Calu3 (cell line): ENCODE measurements around the gene INF2. TPM values are rescaled to one million over a fixed set of nuclear protein-coding genes. Genes with fewer than 3 reads are reported as not detected.

ENCODE experiments used
- BruUV-seq: library from RNA; stranded (reverse); fragments of 400-500 nt; replicated peaks from 2 replicates; lab custom pipeline; 2021; lab: Mats Ljungman, UMichigan
- CTCF ChIA-PET: fragments of 300-600 bp; sonication (Branson Sonifier 250); formaldehyde crosslinking; loops from one replicate; lab custom pipeline; 2022; ENCODE audit warnings: antibody characterized with exemption; lab: Charles Lee
- DNase-seq: peaks from one replicate; pipeline ENCODE4 v3.0.0; 2022
- H3K27ac Mint-ChIP-seq: one replicate; pipeline ENCODE4 v1.8.0; 2022; ENCODE audit warnings: mixed read lengths; ENCODE audit not compliant: unreplicated experiment
- H3K27me3 Mint-ChIP-seq: one replicate; pipeline ENCODE4 v1.8.0; 2022; ENCODE audit warnings: mixed read lengths; ENCODE audit not compliant: unreplicated experiment
- H3K36me3 Mint-ChIP-seq: one replicate; pipeline ENCODE4 v1.8.0; 2022; ENCODE audit warnings: mild to moderate bottlenecking, moderate library complexity, mixed read lengths; ENCODE audit not compliant: insufficient read depth, unreplicated experiment
- H3K4me1 Mint-ChIP-seq: one replicate; pipeline ENCODE4 v1.8.0; 2022; ENCODE audit warnings: mild to moderate bottlenecking, low read depth, mixed read lengths; ENCODE audit not compliant: unreplicated experiment
- H3K4me3 Mint-ChIP-seq: one replicate; pipeline ENCODE4 v1.8.0; 2022; ENCODE audit warnings: mild to moderate bottlenecking, low read depth, moderate library complexity, mixed read lengths; ENCODE audit not compliant: unreplicated experiment
- H3K9me3 Mint-ChIP-seq: one replicate; pipeline ENCODE4 v1.8.0; 2022; ENCODE audit warnings: low read depth, mixed read lengths; ENCODE audit not compliant: unreplicated experiment
- CTCF ChIP-seq: fragments of 200-600 bp; IDR thresholded peaks from one replicate; pipeline ENCODE4 v1.8.0; 2022; ENCODE audit warnings: antibody characterized with exemption; ENCODE audit not compliant: unreplicated experiment
- intact Hi-C: fragments of 100-400 bp; cut with micrococcal nuclease; formaldehyde crosslinking; loops from one replicate; pipeline ENCODE4 v1.10.0; 2022; ENCODE audit not compliant: unreplicated experiment
- total RNA-seq: library from RNA; stranded (reverse); gene quantifications from 2 replicates; pipeline ENCODE4 v1.2.3, GENCODE V29; 2022

INF2 gene
- total RNA-seq, 1 experiment from 2014 or later: 208 TPM

- no peaks in the 10 kb centered on the region for H3K9me3 Mint-ChIP-seq
- peaks cover 4% of the 10 kb centered on the region for H3K36me3 Mint-ChIP-seq
- H3K4me3 Mint-ChIP-seq: no peak overlapping the region
- CTCF ChIA-PET: no interaction called here
- no peak for DNase-seq
- no peak for TF ChIP-seq CTCF
- BruUV-seq: no TSS peak
- H3K4me1 Mint-ChIP-seq: peaks cover 24% of the 10 kb centered on the region
- H3K27ac Mint-ChIP-seq: no peak overlapping the region
- intact Hi-C loops: no loop called here
- H3K27me3 Mint-ChIP-seq: peaks cover 55% of the 10 kb centered on the region
Measured at GRCh38 chr14:104641753-104642539, 47.5 kb upstream of the INF2 start.

GRCh38 chr14:104642540-104642868 lies 46.9 kb upstream of the INF2 start:
- H3K36me3 Mint-ChIP-seq: peaks cover 4% of the 10 kb centered on the region
- CTCF ChIA-PET: no interaction called here

GRCh38 chr14:104643306-104643705 lies 46.1 kb upstream of the INF2 start:
- peaks cover 4% of the 10 kb centered on the region for H3K36me3 Mint-ChIP-seq
- H3K4me3 Mint-ChIP-seq: no peak overlapping the region
- CTCF ChIA-PET: interaction anchor here (0.8 kb wide), 1 partner anchor 285 kb away, joined by 5 read pairs; no protein-coding TSS in a partner anchor
- TF ChIP-seq CTCF: no peak
- H3K4me1 Mint-ChIP-seq: peaks cover 12% of the 10 kb centered on the region
- H3K27me3 Mint-ChIP-seq: peaks cover 41% of the 10 kb centered on the region
- no TSS peak for BruUV-seq
- intact Hi-C loops: no loop called here
- H3K27ac Mint-ChIP-seq: no peak overlapping the region
- H3K9me3 Mint-ChIP-seq: no peaks in the 10 kb centered on the region
- DNase-seq: no peak

More at GRCh38 chr14:104642540-104642868, 46.9 kb upstream of the INF2 start:
- H3K4me3 Mint-ChIP-seq: no peak overlapping the region
- no peaks in the 10 kb centered on the region for H3K9me3 Mint-ChIP-seq
- H3K27ac Mint-ChIP-seq: no peak overlapping the region
- DNase-seq: no peak
- H3K4me1 Mint-ChIP-seq: peaks cover 20% of the 10 kb centered on the region
- H3K27me3 Mint-ChIP-seq: peaks cover 49% of the 10 kb centered on the region
- intact Hi-C loops: no loop called here
- no peak for TF ChIP-seq CTCF
- BruUV-seq: no TSS peak

GRCh38 chr14:104644091-104644635 lies 45.3 kb upstream of the INF2 start:
- CTCF ChIA-PET: interaction anchor here (0.8 kb wide), 1 partner anchor 284 kb away, joined by 5 read pairs; no protein-coding TSS in a partner anchor
- no TSS peak for BruUV-seq
- intact Hi-C loops: no loop called here

More at GRCh38 chr14:104644091-104644635, 45.3 kb upstream of the INF2 start:
- no peak for TF ChIP-seq CTCF
- Mint-ChIP-seq H3K27me3 (peaks cover 33% of the 10 kb centered on the region), H3K9me3 (no peaks in the 10 kb centered on the region), H3K4me1 (peaks cover 7% of the 10 kb centered on the region), H3K36me3 (peaks cover 4% of the 10 kb centered on the region), H3K4me3 (no peak overlapping the region), H3K27ac (no peak overlapping the region)
- no peak for DNase-seq
